HG02852 (cell line): Measurements from ENCODE around the gene PLPP1.

Source experiments
- ATAC-seq: cut with Tn5 transposase; IDR thresholded peaks from one replicate; pipeline ENCODE4 v1.9.1; 2021; ENCODE audit warnings: mild to moderate bottlenecking, moderate library complexity; ENCODE audit not compliant: unreplicated experiment

Gene PLPP1

DNA sequence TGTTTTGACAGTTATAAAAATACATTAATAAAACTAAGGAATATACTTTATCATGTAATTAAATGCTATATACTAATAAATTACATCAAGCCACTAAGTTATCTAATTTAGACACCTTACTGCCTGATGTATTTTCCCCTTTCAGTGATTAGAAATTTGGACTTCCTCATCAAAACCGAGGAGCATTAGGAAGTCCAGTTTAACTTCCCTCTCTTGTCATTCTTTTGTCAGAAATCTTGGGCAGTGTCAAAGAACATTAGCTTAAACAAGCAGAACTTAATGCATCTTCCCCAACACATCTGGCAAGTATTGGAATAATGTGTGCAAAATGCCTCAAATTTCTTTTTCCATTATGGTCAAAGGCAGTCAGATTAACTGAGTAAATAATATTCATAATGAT is 81.6 kb downstream of the PLPP1 start:
- no peak for ATAC-seq

- no peak for ATAC-seq
Measured at GRCh38 chr5:55451976-55452375, 82.8 kb downstream of the PLPP1 start.

DNA sequence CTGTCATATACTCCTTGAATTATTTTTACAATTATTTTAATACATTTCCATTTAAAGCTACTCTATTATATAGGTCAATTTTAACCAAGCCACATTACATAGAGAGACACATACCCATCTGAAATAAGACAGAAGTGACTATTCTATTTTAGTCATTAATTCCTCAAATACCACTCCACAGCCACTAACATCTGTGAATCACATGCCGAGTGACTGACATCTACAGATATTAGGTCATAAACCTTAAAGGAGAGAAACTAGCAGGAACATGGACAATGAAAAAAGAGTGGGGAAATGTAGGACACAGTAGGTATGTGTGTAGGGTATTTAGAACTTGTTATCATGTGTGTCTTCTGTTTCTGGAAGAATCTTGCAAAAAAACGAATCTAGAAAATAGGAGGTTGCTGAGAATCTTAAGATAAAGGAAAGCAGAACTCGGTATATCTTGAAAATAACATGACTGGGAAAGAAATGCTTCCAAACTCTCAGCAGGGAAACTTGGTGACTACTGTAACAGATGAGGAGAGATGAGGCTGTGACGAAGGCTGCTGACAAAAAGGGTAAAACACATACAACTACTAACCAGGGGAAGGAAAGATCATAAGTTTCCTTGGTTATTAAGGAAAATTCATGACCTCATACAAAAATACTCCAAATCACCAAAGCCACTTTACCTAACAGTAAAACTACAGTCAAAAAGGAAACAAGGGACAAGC is 84.6 kb downstream of the PLPP1 start:
- ATAC-seq, result no peak

DNA sequence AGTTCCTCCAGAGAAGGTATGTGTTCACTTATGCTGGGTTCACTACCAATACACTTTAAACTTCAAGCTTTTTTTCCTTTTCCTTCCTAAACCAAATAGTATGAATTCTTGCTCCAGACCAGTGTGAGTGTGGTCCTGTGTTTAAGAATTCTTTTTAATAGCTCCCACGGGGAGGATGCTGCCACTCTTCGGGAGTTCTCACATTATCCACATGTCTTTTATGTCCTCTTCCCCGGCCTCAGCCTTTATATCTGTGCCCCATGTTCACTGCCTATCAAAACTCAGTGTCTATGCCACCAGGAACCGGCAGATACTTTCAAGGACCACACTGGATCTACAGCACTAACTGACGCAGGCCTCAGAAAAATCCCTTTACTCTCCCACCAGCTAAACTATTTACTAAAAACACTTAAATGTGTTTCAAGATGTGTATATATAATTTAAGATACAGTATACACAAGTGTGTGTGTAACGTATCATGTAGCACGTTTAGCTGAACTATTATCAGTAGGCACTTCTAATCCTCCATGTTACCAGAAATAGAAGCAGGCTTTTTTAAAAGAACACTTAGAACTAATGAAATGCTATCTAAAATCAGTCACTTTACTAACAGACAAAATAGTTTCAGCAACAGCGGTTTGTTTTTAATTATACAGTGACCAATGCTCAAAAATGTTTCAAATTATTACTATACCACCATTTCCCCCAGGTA is 88.0 kb downstream of the PLPP1 start:
- ATAC-seq, result no peak

GRCh38 chr5:55445791-55446190 is 89.0 kb downstream of the PLPP1 start:
- ATAC-seq, result no peak

DNA sequence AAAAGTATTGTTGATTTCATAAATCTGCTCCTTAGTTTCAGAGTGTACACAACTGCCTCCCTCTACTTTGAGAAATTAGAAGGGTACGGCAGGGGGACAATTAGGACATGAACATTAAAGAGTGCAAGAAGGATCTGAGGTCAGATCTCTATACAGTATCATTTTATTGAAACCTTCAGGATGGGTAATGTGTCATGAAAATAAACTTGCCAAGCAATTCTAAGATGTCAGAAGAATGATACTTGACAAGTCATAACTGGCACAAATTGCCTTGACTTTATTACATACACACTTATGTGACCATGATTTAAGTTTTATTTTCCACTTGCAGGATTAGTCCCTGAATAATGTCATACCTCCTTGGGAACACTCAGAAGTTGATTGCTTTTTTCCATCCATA is 92.8 kb downstream of the PLPP1 start:
- ATAC-seq, result no peak

DNA sequence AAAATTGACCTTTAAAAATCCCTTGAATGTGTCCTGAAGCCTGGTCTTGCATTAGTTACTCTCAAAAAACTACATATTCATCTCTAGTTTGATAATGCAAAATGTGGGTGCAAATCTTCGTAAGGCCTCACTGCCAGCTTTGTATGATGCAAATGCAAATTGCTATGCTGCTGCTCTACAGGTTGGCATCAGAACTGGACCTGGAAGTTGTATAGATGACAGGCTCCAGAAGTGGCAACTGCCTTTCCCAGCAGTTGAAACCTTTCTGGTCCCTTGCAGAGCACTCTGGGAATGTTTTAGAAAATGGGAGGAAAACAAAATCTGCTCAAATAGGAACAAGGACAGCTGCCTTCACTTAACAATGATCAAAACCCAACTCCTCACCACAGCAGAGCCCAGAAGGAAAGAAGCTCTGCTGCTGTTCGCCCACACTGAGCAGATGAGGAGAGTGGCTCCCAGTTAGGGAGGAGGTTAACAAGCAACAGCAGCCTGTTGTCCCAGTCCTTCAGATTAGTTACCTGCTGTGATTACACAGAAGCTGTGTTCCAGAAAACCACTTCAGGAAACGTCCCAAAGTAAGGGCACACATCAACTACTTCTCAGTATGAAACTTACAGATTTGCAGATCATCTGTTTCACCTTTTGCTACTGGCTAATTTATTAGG is 93.5 kb downstream of the PLPP1 start:
- no peak for ATAC-seq

DNA sequence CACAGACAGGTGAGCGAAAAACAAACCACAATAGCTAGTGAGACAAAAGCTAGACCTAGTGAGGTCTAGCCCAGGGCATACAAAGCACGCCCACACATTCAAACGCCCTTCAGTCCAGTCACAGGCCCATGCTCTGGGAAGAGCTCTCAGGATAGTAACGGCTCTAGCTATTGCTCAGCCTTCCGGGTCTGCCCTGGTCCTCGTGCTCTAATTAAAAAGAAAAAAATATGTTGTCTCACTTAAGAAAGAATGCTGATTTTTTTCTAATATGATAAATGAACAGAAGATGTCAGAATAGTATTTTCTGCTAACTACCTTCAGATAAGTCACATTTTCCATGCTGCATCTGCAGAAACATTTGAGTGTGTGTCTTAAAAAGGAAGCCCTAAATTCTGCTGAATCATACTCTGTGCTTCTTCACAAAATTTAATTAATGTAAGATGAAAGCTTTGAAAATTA is 94.5 kb downstream of the PLPP1 start:
- no peak for ATAC-seq

DNA sequence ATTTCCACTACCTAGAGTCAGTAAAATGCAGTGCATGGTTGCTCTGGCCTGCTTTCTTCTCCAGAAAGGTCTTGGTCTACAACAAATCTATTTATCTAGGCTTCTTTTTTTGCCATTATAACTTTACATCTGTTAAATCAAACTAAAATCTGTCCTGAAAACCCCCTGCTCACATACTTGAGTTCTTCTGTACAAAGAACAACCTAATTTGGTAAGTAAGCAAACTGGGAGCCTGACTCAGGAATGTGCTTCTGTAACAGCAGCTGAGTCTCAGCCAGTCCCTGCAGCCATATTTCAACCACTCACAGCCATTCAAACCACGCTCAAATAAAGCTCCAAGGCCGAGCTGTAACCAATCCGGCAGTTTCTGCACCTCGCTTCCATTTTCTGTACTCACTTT is 95.8 kb downstream of the PLPP1 start:
- no peak for ATAC-seq

GRCh38 chr5:55437859-55438206 is 96.9 kb downstream of the PLPP1 start:
- no peak for ATAC-seq

GRCh38 chr5:55437452-55437851 is 97.3 kb downstream of the PLPP1 start:
- no peak for ATAC-seq

DNA sequence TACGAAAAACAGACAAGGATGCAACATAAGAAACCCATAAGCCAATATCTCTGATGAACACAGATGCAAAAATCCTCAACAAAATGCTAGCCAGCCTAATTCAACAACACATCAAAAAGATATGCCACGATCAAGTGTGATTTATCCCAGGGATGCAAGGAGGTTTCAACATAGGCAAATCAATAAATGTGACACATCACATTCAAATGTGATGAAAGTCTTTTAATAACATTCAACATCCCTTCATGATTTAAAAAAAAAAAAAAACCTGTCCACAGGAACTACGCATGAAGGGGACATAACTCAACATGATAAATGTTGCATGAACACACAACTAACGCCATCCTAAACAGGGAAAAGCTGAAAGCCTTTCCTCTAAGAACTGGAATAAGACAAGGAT is 102.2 kb downstream of the PLPP1 start:
- no peak for ATAC-seq

GRCh38 chr5:55429613-55430253 is 105.0 kb downstream of the PLPP1 start:
- no peak for ATAC-seq

- ATAC-seq, result no peak
Measured at GRCh38 chr5:55429221-55429612, 105.5 kb downstream of the PLPP1 start.

- ATAC-seq, result no peak
Measured at GRCh38 chr5:55427157-55427556, 107.6 kb downstream of the PLPP1 start.

DNA sequence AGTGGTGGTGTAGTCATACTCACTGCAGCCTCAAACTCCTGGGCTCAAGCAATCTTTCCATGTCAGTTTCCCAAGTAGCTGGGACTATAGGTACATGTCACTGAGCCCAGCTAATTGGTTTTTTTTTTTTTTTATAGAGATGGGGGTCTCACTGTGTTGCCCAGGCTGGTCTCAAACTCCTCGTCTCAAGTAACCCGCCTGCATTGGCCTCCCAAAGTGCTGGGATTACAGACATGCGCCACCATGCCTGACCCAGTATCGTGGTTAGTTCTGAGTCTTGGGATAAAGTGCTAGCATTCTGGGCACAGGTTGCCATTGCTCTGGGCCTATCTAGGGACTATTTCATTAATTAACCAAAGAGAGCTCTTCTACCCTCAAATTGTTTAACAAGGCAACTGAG is 108.3 kb downstream of the PLPP1 start:
- ATAC-seq, result no peak

DNA sequence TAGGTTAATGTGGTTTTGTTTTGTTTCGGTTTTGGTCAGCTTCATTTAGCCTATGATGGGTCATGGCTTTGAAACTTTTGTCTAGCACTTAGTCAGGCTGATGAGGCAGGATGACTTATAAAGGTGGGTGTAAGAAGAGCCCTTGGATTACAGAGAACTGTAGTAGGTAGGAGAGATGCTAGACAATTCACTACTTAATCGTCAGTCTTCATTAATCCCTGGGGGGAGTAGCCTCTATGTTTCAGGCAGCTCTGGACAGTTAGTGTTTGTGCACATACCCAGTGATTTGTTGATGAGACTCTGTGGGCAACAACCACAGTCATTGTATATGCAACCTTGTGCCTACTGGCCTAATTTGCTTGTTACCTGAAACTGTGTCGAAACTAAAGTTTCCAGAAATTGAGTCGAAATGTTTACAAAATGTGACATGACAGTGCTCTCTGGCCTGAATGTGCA is 113.7 kb downstream of the PLPP1 start:
- peak; percentile 96 for ATAC-seq

DNA sequence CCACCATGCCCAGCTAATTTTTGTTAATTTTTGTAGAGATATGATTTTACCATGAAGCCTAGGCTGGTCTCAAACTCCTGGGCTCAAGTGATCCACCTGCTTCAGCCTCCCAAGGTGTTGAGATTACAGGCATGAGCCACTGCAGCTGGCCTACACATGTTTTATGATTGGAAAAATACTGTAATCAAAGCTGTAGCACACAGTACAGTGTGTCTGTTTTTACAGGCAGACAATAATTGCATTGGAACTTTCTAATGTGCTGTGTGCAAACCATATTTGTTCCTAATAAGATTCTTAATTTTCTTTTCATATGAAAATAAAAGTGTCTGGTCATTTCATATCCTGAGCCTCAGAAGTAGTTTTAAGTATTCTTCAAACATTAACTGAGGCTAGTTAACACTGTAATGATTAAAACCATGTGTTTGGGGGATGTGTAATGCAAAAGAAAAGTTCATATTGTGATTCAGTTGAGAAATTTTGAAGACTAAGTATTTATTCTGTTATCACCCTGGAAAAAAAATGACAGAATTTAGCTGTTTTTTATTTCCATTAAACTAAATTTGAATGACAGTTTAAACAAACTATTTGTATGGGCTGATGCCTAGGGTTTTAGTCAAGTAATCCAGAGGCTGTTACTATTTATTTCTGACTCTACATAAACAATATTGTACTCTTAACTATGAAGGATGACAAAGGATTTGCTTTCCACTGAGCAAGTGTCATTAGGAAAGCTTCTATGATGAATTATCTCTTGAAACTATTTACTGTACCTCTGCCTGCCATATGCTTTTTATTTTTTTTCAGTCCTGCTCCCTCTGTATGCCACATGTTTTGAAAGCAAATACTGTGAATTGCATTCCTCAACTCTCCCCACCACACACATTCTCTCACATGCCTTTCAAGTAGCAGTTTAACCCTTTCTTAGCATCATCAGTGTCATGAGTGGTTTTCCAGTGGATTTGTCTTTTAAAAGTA is 115.5 kb downstream of the PLPP1 start:
- ATAC-seq, result no peak

GRCh38 chr5:55416306-55416705 is 118.5 kb downstream of the PLPP1 start:
- ATAC-seq, result no peak

DNA sequence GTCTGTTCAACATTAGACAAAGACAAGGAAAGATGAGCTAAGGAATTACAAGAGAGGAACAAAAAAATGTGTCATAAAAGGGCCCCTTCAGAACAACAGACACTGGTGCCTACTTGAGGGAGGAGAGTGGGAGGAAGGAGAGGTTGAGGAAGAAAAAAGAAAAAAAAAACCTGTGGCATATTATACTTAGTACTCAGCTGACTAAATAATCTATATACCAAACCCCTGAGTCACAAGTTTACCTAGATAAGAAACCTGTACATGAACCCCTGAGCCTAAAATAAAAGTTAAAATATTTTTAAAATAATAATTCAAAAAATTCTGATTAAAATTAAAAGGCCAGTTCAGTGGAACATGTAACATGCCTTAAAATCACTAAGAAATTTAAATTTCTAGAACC is 119.7 kb downstream of the PLPP1 start:
- no peak for ATAC-seq
